Transverse colon (tissue), 4 donors: ENCODE data around the gene MIS18A. TPM values are rescaled to one million over a fixed set of nuclear protein-coding genes. Genes with fewer than 3 reads are reported as not detected.

Experiments used
- DNase-seq: peaks from one replicate; pipeline ENCODE4 v3.0.0-alpha.2; 2019
- H3K27ac ChIP-seq, 4 donors: fragments of 200-600 bp; sonication (generic); 2 replicates each; pipeline ENCODE4 v1.5.1; 2016 to 2018; ENCODE audit warnings: inconsistent platforms in 4 of 4
- H3K27me3 ChIP-seq: fragments of 200-600 bp; sonication (generic); 2 replicates; pipeline ENCODE4 v1.5.1; 2017; ENCODE audit warnings: inconsistent platforms
- H3K36me3 ChIP-seq, 4 donors: fragments of 200-600 bp; sonication (generic); 2 replicates each; pipeline ENCODE4 v1.5.1; 2017 to 2019; ENCODE audit warnings: inconsistent platforms in 4 of 4
- H3K4me1 ChIP-seq, 4 donors: fragments of 200-600 bp; sonication (generic); 2 replicates each; pipeline ENCODE4 v1.5.1; 2017 to 2020; ENCODE audit warnings: inconsistent platforms in 4 of 4
- H3K4me3 ChIP-seq, 4 donors: fragments of 200-600 bp; sonication (generic); 1 replicate in 1 of 4; 2 replicates in 3 of 4; pipeline versions ENCODE4 v1.5.1 to v1.6.1; 2017 to 2019; ENCODE audit warnings: inconsistent platforms in 4 of 4
- H3K9me3 ChIP-seq, 2 donors: fragments of 200-600 bp; sonication (generic); 2 replicates each; pipeline ENCODE4 v1.5.1; 2017 to 2019; ENCODE audit warnings: inconsistent platforms in 2 of 2
- EP300 ChIP-seq: sonication (generic); formaldehyde crosslinking; IDR thresholded peaks from one replicate; pipeline ENCODE4 v1.6.1; 2017; ENCODE audit warnings: antibody characterized with exemption, low read depth
- POLR2A ChIP-seq: fragments of 450-650 bp; IDR thresholded peaks from one replicate; pipeline ENCODE4 v1.6.1; 2016; ENCODE audit warnings: antibody characterized with exemption, mild to moderate bottlenecking, moderate library complexity
- POLR2AphosphoS5 ChIP-seq, 3 donors: sonication (generic); formaldehyde crosslinking; IDR thresholded peaks; one replicate each; pipeline ENCODE4 v1.6.1; 2016; ENCODE audit warnings: antibody characterized with exemption in 3 of 3
- WGBS, 2 donors: methylation state at CpG; one replicate each; pipeline ENCODE4 v1.1.5; 2018; ENCODE audit warnings: low coverage in 1 of 2; 5-methylcytosine and 5-hydroxymethylcytosine counted together
- in situ Hi-C, 4 donors: fragments of 200-750 bp; cut with MboI; loops; one replicate each; pipeline versions ENCODE4 v1.15.0 to v1.15.1; 2017; ENCODE audit warnings: low sequenced_read_pairs in 3 of 4, low pct_ligation_motif_present in 1 of 4, low pct_unique_long_range_greater_than_20kb in 1 of 4
- intact Hi-C: fragments of 100-400 bp; cut with DNase I; formaldehyde crosslinking; loops from one replicate; pipeline ENCODE4 v1.15.1; 2023; ENCODE audit warnings: low total_unique reads
- total RNA-seq, 4 donors: library from RNA; depleted of rRNA; stranded (reverse); fragments of >200 nt; gene quantifications; one replicate each; pipeline ENCODE4 v1.1.0, GENCODE V29; 2016
- TF ChIP-seq, protein P1 (sequence below), 5 experiments: fragments of 200-600 bp in 3 of 5; fragments of 450-650 bp in 2 of 5; sonication (generic) in 3 of 5; IDR thresholded peaks; 1 replicate in 2 of 5; 2 replicates in 3 of 5; pipeline ENCODE4 v1.5.1; 2016 to 2017; ENCODE audit warnings: antibody characterized with exemption in 5 of 5, inconsistent platforms in 3 of 5, mild to moderate bottlenecking in 2 of 5, moderate library complexity in 1 of 5

Gene MIS18A
- total RNA-seq, 4 donors from 2014 or later: 3.7 to 4.8 (median 4.1) TPM; not detected in 1

- intact Hi-C loops: no loop called here
These were observed 6.6 kb upstream of the MIS18A start for GRCh38 chr21:32285476-32285875.

DNA sequence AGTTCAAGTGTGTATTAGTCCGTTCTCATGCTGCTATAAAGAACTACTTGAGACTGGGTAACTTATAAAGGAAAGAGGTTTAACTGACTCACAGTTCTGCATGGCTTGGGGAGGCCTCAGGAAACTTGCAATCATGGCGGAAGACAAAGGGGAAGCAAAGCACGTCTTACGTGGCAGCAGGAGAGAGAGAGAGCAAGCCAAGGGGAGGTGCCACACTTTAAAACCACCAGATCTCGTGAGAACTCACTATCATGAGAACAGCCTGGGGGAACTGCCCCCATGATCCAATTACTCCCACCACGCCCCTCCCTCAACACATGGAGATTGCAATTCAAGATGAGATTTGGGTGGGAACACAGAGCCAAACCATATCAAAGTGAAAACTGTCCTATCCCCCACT lies 4.1 kb upstream of the MIS18A start:
- 69 to 89% methylated on average over 3 to 6 of the region's 6 CpGs for WGBS, 2 donors
- no peaks in the 10 kb centered on the region for H3K36me3 ChIP-seq

More at GRCh38 chr21:32285476-32285875, 6.6 kb upstream of the MIS18A start:
- no peak for TF ChIP-seq POLR2A
- TF ChIP-seq EP300: no peak
- TF ChIP-seq POLR2AphosphoS5 (IDR thresholded peaks at IDR 0.05): no peak
- TF ChIP-seq, protein P1, sequence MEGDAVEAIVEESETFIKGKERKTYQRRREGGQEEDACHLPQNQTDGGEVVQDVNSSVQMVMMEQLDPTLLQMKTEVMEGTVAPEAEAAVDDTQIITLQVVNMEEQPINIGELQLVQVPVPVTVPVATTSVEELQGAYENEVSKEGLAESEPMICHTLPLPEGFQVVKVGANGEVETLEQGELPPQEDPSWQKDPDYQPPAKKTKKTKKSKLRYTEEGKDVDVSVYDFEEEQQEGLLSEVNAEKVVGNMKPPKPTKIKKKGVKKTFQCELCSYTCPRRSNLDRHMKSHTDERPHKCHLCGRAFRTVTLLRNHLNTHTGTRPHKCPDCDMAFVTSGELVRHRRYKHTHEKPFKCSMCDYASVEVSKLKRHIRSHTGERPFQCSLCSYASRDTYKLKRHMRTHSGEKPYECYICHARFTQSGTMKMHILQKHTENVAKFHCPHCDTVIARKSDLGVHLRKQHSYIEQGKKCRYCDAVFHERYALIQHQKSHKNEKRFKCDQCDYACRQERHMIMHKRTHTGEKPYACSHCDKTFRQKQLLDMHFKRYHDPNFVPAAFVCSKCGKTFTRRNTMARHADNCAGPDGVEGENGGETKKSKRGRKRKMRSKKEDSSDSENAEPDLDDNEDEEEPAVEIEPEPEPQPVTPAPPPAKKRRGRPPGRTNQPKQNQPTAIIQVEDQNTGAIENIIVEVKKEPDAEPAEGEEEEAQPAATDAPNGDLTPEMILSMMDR (IDR thresholded peaks at IDR 0.05): no peak
- Histone ChIP-seq H3K27ac (no peak overlapping the region), H3K4me3 (no peak overlapping the region), H3K36me3 (no peaks in the 10 kb centered on the region), H3K4me1 (no peaks in the 10 kb centered on the region), H3K9me3 (no peaks in the 10 kb centered on the region), H3K27me3 (no peaks in the 10 kb centered on the region)
- in situ Hi-C loops: no loop called here
- 90 to 92% methylated on average over 4 of the region's 4 CpGs for WGBS, 2 donors
- DNase-seq: no peak

DNA sequence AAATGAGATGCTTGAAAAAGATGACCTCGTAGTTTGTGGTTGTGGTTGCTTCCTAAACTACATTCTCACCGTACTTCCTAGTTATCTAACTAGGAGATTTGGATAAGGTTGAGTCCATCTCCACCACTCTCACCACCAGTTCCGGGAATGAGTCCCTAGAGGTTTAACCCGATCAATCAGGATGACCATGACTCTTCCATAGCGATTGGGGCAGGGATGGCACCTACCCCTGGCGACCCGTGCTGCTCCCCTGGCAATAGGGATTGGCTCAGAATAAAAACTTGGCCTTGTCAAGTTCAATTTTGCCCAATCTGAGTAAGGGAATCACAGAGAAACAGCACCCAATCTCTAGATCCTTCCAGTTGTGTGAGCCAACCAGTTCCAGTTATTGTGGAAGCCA lies 2.7 kb upstream of the MIS18A start:
- in situ Hi-C loops (no loop called here), intact Hi-C loops (no loop called here)
- Histone ChIP-seq H3K27ac (no peak overlapping the region), H3K36me3 (no peaks in the 10 kb centered on the region), H3K4me3 (no peak overlapping the region), H3K27me3 (no peaks in the 10 kb centered on the region), H3K4me1 (peaks cover 11 to 21% (median 17%) of the 10 kb centered on the region in 4 donors), H3K9me3 (no peaks in the 10 kb centered on the region)
- WGBS, 2 donors: 40 to 92% methylated on average over 1 to 7 of the region's 7 CpGs
- no peak for DNase-seq
- TF ChIP-seq EP300 (no peak), POLR2AphosphoS5 (IDR thresholded peaks at IDR 0.05) (no peak), POLR2A (no peak)
- TF ChIP-seq, protein P1 (IDR thresholded peaks at IDR 0.05): no peak

More for the DNA sequence above, 4.1 kb upstream of the MIS18A start:
- intact Hi-C loops: no loop called here
- H3K4me1 ChIP-seq: peaks cover 10 to 13% (median 13%) of the 10 kb centered on the region in 4 donors
- no peaks in the 10 kb centered on the region for H3K27me3 ChIP-seq
- no peak overlapping the region for H3K27ac ChIP-seq
- TF ChIP-seq POLR2A (no peak), EP300 (no peak), POLR2AphosphoS5 (IDR thresholded peaks at IDR 0.05) (no peak)
- TF ChIP-seq, protein P1 (IDR thresholded peaks at IDR 0.05): no peak
- no peak for DNase-seq
- no peaks in the 10 kb centered on the region for H3K9me3 ChIP-seq
- in situ Hi-C loops: no loop called here
- H3K4me3 ChIP-seq: no peak overlapping the region

- Histone ChIP-seq H3K36me3 (no peaks in the 10 kb centered on the region), H3K4me1 (peaks cover 11 to 21% (median 17%) of the 10 kb centered on the region in 4 donors), H3K9me3 (no peaks in the 10 kb centered on the region), H3K27ac (peak overlapping the region; percentile 70 to 77 (median 74)), H3K27me3 (no peaks in the 10 kb centered on the region), H3K4me3 (peak overlapping the region; percentile 33 to 95 (median 91))
- in situ Hi-C loops: no loop called here
- no peak for TF ChIP-seq POLR2A
- WGBS, 2 donors: 14 to 20% methylated on average over 1 to 10 of the region's 10 CpGs
- intact Hi-C loops: no loop called here
- no peak for DNase-seq
These were observed 480 bp upstream of the MIS18A start for GRCh38 chr21:32279377-32279680.

DNA sequence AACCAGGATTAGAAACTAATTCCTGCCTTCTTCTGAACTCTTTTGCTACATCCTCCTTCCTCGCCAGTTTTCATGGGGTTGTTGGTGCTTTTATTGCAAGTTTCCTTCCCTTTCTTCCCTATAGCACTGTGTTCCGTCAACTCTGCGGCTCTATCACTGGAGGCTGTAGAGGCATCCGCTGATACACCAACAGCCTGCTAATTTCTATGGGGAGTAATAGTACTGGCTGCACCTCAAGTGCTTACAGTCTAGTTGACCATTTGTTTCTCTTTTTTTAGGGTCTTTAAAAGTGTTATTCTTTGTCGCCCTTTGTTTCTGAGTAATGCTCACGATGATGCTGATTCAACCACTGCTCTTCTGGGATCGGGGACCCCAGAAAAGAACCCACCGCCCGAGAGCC lies 746 bp downstream of the MIS18A start:
- H3K4me1 ChIP-seq: peaks cover 11 to 21% (median 17%) of the 10 kb centered on the region in 4 donors
- DNase-seq: no peak
- no peaks in the 10 kb centered on the region for H3K27me3 ChIP-seq
- in situ Hi-C loops: no loop called here
- H3K27ac ChIP-seq: peak overlapping the region in 3 of 4 donors; percentile 70 to 77 (median 75)
- TF ChIP-seq EP300 (no peak), POLR2AphosphoS5 (IDR thresholded peaks at IDR 0.05) (no peak), POLR2A (no peak)
- TF ChIP-seq, protein P1 (IDR thresholded peaks at IDR 0.05): no peak
- no peaks in the 10 kb centered on the region for H3K9me3 ChIP-seq
- intact Hi-C loops: no loop called here
- peak overlapping the region in 3 of 4 donors; percentile 90 to 95 (median 92) for H3K4me3 ChIP-seq
- 0 to 2% methylated on average over 6 to 9 of the region's 9 CpGs for WGBS, 2 donors
- H3K36me3 ChIP-seq: no peaks in the 10 kb centered on the region
